ENCODE results near the gene RBBP8NL. TPM values are rescaled to one million over a fixed set of nuclear protein-coding genes. Genes with fewer than 3 reads are reported as not detected.
A peak's percentile ranks its signal among the peaks of the same experiment; 100 is the strongest.

Gene RBBP8NL
- total RNA-seq, 1 experiment from 2014 or later = 6.2 TPM

DNA sequence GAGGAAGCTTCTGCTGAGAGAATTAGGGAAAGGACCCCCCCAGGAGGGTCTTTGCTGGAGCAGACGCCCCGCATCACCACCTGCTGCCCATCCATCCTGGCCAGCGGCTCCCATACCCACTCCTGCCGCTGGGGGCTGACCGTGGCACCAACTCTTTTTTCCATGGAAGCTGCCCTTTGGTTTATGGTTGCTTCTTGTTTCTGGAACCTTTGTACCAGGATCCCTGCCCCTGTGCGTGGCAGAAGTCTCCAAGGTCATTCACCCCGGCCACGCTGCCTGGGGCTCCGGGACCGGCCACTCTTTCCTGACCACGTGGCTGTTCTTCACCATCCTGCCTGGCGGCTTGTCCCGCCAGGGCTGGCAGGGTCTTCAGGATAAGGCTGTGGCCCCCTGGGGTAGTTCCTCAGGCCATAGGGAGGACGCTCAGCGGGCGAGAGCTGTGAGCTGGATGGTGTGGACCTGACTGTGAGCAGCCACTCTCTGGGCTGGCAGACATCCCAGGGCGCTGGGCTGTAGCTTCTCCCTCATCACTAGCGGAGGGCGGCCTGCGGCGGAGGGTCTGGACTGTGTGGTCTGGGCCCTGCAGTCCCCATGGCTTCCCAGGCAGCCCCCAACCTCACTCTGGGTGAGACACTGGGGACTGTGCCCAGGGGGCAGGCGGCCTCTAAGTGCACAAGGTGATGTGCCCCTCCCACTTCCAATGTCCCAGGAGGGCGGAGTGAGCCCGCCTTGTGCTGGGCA is 22.8 kb upstream of the RBBP8NL start:
- H3K4me1 Mint-ChIP-seq (ENCODE audit: low read depth, unreplicated experiment) = no peaks in the 10 kb centered on the region
- intact Hi-C loops (cut with micrococcal nuclease; ENCODE audit: unreplicated experiment) = no loop called here
- no peak overlapping the region for H3K4me3 Mint-ChIP-seq (ENCODE audit: low read depth, unreplicated experiment)
- TF ChIP-seq, protein P1, sequence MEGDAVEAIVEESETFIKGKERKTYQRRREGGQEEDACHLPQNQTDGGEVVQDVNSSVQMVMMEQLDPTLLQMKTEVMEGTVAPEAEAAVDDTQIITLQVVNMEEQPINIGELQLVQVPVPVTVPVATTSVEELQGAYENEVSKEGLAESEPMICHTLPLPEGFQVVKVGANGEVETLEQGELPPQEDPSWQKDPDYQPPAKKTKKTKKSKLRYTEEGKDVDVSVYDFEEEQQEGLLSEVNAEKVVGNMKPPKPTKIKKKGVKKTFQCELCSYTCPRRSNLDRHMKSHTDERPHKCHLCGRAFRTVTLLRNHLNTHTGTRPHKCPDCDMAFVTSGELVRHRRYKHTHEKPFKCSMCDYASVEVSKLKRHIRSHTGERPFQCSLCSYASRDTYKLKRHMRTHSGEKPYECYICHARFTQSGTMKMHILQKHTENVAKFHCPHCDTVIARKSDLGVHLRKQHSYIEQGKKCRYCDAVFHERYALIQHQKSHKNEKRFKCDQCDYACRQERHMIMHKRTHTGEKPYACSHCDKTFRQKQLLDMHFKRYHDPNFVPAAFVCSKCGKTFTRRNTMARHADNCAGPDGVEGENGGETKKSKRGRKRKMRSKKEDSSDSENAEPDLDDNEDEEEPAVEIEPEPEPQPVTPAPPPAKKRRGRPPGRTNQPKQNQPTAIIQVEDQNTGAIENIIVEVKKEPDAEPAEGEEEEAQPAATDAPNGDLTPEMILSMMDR (IDR thresholded peaks at IDR 0.05; ENCODE audit: unreplicated experiment) = peak; percentile 71
- H3K36me3 Mint-ChIP-seq (ENCODE audit: insufficient read depth, unreplicated experiment) = no peaks in the 10 kb centered on the region
- CTCF ChIA-PET = interaction anchor here (0.7 kb wide), 1 partner anchor 32 kb away, joined by 3 read pairs; no protein-coding TSS in a partner anchor
- H3K27me3 Mint-ChIP-seq (ENCODE audit: unreplicated experiment) = peaks cover 100% of the 10 kb centered on the region
- BruUV-seq (replicated peaks) = no TSS peak
- H3K27ac Mint-ChIP-seq (ENCODE audit: unreplicated experiment) = no peak overlapping the region
- H3K9me3 Mint-ChIP-seq (ENCODE audit: low read depth, unreplicated experiment) = no peaks in the 10 kb centered on the region
- peak; percentile 67 for DNase-seq

DNA sequence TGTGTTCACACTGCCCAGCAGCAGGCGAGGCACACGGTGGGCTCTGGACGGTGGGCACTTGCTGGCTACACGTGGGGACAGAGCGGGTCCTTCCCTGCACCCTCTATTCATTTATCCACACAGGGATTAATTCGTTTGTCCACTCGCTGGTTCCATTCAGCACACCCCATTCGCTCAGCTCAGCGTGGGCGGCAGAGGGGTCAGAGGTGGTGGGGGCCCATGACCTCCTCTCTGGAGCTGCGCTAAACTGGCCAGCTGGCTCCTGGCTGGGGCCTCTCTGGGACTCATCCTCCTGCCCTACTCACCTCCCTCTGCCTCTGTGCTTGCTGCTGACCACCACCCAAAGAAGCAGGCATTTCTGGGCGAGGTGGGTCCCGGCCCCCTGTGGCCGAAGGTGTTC is 21.4 kb upstream of the RBBP8NL start:
- BruUV-seq (replicated peaks) = no TSS peak
- TF ChIP-seq, protein P1 (IDR thresholded peaks at IDR 0.05; ENCODE audit: unreplicated experiment) = no peak
- no peaks in the 10 kb centered on the region for H3K4me1 Mint-ChIP-seq (ENCODE audit: low read depth, unreplicated experiment)
- peaks cover 100% of the 10 kb centered on the region for H3K27me3 Mint-ChIP-seq (ENCODE audit: unreplicated experiment)
- no peaks in the 10 kb centered on the region for H3K36me3 Mint-ChIP-seq (ENCODE audit: insufficient read depth, unreplicated experiment)
- CTCF ChIA-PET = no interaction called here
- H3K4me3 Mint-ChIP-seq (ENCODE audit: low read depth, unreplicated experiment) = no peak overlapping the region
- H3K9me3 Mint-ChIP-seq (ENCODE audit: low read depth, unreplicated experiment) = no peaks in the 10 kb centered on the region
- intact Hi-C loops (cut with micrococcal nuclease; ENCODE audit: unreplicated experiment) = no loop called here
- no peak overlapping the region for H3K27ac Mint-ChIP-seq (ENCODE audit: unreplicated experiment)
- DNase-seq = no peak

DNA sequence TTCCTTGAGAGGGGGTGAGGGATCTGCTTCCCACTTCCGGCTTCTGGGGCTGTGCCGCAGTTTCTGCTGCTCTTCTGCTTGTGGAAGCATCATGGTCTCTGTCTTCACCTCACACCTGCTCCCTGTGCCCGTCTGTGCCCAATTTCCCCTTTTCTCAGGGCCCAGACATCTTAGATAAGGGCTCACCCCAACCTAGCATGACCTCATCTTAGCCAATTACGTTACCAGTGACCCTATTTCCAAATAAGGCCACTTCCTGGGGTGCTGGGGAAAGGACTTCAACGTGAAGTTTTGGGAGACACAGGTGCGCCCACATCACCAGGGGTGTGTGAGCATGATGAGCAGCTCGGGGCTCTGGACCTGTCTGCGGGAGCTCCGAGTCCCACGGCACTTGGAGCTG is 20.7 kb upstream of the RBBP8NL start:
- TF ChIP-seq, protein P1 (IDR thresholded peaks at IDR 0.05; ENCODE audit: unreplicated experiment) = no peak
- Mint-ChIP-seq H3K36me3 (ENCODE audit: insufficient read depth, unreplicated experiment) (no peaks in the 10 kb centered on the region), H3K4me3 (ENCODE audit: low read depth, unreplicated experiment) (no peak overlapping the region), H3K4me1 (ENCODE audit: low read depth, unreplicated experiment) (no peaks in the 10 kb centered on the region), H3K9me3 (ENCODE audit: low read depth, unreplicated experiment) (no peaks in the 10 kb centered on the region), H3K27ac (ENCODE audit: unreplicated experiment) (no peak overlapping the region), H3K27me3 (ENCODE audit: unreplicated experiment) (peaks cover 100% of the 10 kb centered on the region)
- no peak for DNase-seq
- no TSS peak for BruUV-seq (replicated peaks)
- intact Hi-C loops (cut with micrococcal nuclease; ENCODE audit: unreplicated experiment) = no loop called here
- CTCF ChIA-PET = no interaction called here

DNA sequence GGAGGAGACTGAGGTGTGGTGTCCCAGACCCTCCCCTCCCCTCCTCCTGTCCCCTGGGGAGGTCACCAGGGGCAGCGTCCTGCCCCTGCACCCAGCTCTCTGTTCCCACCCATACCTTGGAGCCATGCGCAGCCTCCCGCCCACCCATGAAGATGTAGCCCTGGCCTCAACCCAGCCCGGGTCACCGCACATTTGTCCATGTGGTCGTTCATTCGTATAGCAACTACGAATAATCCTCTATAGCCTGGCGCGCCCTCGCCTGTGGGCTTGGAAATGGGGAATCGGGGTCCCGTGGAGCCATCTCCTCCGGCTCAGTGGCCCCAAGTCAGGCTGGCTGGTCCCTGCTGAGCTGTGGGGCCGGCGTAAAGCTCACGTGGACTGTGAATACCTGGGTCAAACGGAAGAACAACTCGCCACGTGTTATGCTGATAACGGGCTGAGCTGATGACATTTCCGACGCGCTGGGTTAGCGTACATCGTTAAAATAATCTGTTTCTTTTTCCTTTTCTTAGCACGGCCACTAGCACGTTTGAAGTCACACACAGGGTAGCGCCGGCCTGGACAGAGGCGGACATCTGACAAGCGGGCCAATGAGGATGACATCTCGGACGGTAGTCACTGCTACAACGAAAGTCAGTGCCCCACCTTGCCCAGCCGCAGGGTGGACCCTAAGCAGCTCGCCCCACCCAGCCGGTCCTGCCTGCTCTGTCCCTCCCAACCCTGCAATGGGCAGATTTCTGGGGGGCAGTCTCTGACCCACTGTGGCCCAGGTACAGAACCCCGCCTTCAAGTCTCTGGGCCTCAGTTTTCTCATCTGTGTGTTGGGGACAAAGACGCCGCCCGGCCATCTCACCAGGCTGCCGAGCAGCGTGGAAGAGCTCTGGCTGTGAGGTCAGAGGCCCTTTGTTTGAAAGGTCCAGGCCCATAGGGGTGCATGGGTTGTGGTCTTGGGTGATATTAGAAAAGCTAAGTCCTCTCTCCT is 19.8 kb upstream of the RBBP8NL start:
- CTCF ChIA-PET = interaction anchor here (0.5 kb wide), 1 partner anchor 158 kb away, joined by 4 read pairs; no protein-coding TSS in a partner anchor
- intact Hi-C loops (cut with micrococcal nuclease; ENCODE audit: unreplicated experiment) = no loop called here
- H3K9me3 Mint-ChIP-seq (ENCODE audit: low read depth, unreplicated experiment) = no peaks in the 10 kb centered on the region
- TF ChIP-seq, protein P1 (IDR thresholded peaks at IDR 0.05; ENCODE audit: unreplicated experiment) = no peak
- H3K36me3 Mint-ChIP-seq (ENCODE audit: insufficient read depth, unreplicated experiment) = no peaks in the 10 kb centered on the region
- H3K27me3 Mint-ChIP-seq (ENCODE audit: unreplicated experiment) = peaks cover 100% of the 10 kb centered on the region
- no peak overlapping the region for H3K4me3 Mint-ChIP-seq (ENCODE audit: low read depth, unreplicated experiment)
- BruUV-seq (replicated peaks) = no TSS peak
- no peak for DNase-seq
- no peak overlapping the region for H3K27ac Mint-ChIP-seq (ENCODE audit: unreplicated experiment)
- no peaks in the 10 kb centered on the region for H3K4me1 Mint-ChIP-seq (ENCODE audit: low read depth, unreplicated experiment)

Data from Calu3 (cell line).